ENCODE results near the gene CD164.
A peak's percentile ranks its signal among the peaks of the same experiment; 100 is the strongest.

Gene CD164

DNA sequence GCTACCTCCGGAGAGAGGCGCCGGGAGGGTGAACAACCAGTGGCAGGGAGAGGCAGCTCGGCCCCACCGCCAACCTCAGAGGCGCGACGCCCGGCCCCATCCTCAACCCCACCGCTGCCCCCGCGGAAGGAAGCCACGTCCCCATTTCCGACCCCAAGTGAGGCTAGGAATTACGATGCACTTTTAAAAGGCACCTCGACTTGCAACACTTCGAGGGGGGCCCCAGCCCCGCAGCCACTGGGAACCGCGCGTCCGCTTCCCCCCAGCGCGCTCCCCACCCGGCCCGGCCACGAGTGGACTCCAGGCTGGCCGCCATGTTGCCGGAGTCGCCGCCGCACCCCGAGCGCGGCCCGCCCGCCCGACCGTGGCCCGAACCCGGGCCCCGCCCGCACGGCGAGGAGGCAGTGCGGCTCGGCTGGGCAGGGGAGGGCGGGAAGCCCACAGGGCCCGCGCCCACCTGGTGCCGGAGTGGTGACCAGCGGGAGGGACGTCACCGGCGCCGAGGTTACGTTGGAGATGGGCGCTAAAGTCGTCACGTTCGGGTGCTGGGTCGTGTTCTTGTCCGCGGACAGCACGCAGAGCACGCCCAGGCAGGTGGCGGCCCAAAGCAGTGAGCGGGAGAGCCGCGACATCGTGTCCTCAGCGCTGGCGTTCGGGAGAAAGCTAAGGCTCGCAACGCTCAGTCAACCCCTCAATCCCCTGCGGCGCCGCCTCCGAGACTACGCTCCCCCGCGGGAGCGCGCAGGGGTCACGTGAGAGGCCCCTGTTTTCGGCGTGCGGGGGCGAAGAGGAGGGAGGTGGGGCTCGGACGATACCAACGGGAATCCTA, at the start of gene CD164:
TSS of gene CD164 (minus strand) at position 721 of the 829 bp plus-strand sequence. CDS start at position 632, 89 bp downstream.
- in situ Hi-C loops (cut with HindIII; ENCODE audit: low pct_ligation_motif_present, low pct_unique_long_range_greater_than_20kb, low sequenced_read_pairs), result no loop called here
- DNase-seq, result peak; percentile 92

DNA sequence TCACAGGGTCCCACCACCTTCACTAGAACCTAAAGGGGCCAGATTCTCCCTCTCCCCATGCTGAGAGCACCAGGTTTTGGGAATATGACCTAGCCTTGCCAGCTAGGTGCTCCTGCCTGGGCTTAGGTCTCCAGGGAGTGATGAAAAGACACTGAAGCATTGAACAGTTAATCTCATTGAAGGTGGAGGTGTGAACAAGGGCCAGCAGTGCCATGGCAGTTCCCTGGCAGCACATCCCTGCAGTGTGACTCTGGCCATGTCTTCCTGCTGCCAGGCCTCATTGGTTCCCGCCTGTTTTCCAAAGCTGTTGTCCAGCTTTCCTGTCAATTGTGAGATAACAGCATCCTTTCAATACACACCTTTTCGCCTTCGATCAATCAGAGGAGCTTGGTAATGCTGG, 47.2 kb upstream of the CD164 start:
- in situ Hi-C loops (cut with HindIII; ENCODE audit: low pct_ligation_motif_present, low pct_unique_long_range_greater_than_20kb, low sequenced_read_pairs), result no loop called here
- DNase-seq, result no peak

DNA sequence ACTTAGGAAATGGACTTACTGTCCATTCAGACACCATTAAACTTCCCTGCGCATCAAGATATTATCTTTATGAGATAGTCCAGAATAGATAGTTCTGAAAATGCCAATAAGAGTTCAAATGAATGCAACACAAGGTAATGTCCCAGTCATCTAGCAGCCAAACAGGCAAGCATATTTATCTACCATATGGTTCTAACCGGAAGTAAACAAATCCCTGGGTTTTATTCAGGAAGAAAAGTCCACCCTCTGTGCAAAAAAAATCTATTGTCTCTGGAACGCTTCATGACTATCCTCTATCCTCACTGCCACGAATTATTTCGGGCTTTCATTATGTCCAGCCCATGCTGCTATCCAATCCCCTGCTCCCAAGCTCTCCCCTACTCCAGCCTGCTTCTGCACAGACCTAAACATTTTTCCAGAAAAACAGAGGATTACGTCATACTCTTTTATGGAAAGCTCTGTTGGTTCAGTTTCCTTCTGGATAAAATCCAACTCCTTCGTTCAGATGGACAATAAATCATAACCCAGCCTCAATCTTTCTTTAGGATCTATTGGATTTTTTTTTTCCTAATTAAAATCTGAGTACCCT, 46.7 kb upstream of the CD164 start:
- in situ Hi-C loops (cut with HindIII; ENCODE audit: low pct_ligation_motif_present, low pct_unique_long_range_greater_than_20kb, low sequenced_read_pairs), result no loop called here
- no peak for DNase-seq

DNA sequence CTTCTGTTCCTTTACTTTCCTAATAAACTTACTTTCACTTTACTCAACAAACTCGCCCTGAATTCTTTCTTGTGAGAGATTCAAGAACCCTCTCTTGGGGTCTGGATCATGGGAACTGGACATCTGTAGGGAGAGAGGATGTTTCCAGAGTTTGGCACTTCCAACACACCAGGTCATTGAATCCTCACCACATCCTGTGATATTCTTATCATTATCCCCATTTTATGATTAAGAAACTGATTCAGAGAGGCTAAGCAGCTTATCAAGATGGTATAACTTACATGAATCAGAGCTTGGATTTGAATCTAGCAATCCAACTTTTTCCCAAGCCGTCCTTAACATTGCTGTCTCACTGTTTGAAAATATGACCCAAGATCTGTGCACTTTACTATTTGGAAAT, 42.7 kb upstream of the CD164 start:
- DNase-seq, result peak; percentile 5
- in situ Hi-C loops (cut with HindIII; ENCODE audit: low pct_ligation_motif_present, low pct_unique_long_range_greater_than_20kb, low sequenced_read_pairs), result no loop called here

DNA sequence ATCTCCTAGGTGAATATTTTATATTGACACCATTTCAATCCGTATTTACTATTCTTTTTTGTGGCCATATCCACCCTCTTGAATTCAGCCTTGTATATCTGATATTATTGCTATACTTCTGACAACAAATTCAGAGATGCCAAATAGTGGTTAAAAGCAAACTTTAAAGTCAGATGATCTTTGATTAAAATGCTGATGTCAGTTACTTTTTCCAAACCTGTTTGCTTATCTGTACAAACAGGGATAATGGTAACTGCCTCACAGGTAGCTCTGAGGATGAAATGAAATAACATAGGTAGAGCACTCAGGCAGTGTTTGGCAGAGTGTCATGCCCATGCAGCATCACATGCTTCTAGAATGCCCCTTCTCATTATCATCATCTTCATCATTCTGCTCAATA, 38.9 kb upstream of the CD164 start:
- in situ Hi-C loops (cut with HindIII; ENCODE audit: low pct_ligation_motif_present, low pct_unique_long_range_greater_than_20kb, low sequenced_read_pairs), result no loop called here
- DNase-seq, result no peak

DNA sequence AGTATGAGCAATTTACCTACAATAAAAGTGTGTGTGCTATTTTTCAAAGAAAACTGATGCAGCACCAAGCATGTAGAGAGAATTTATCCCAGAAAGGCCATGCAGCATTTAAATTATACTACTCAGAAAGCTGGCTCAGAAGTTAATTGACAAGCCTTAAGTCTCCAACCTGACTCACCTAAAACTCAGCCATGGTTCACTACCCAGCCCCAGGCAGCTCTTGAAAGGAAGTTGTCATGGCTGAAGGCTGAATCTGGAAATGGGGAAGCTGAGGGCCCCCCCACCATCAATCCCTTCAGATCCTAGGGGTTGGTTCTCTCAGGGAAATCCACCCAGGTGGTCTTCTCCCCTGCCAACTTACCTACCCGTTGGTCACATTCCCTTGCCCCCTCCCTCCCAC, 38.5 kb upstream of the CD164 start:
- in situ Hi-C loops (cut with HindIII; ENCODE audit: low pct_ligation_motif_present, low pct_unique_long_range_greater_than_20kb, low sequenced_read_pairs), result no loop called here
- DNase-seq, result peak; percentile 76

DNA sequence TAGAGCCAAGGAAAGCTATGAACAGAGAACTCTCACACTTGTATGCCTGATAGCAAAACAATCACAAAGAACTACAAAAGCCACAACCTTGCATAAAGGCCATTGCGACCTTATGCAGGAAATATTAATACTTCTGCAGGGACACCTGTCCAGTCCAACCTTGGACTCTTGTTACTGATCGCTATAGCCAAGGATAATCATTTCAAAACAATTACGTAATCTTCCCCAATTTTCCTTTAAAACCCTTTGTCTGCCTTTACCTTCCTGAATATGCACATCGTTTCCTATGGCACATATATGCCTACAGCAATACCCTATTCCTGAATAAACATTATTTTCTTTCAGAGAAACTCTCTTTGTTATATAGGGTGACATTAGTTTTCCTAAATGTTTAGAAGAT, 35.4 kb upstream of the CD164 start:
- DNase-seq, result no peak
- in situ Hi-C loops (cut with HindIII; ENCODE audit: low pct_ligation_motif_present, low pct_unique_long_range_greater_than_20kb, low sequenced_read_pairs), result no loop called here

DNA sequence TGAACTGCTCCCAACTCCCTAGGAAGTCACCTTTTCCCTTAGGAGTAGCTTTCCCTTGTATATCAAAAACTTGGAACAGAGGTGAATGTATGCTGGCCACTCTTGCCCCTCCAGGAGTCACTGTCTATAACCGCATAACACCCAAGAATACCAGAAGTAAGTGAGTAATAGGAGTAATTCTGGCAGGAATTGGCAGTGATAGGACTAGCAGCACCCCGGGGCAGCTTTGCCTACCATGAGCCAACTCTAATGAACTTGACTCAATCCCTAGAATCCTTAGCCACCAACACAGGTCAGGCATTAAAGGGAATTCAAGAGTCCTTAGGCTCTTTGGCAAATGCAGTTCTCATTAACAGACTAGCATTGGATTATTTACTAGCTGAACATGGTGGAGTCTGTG, 28.8 kb upstream of the CD164 start:
- in situ Hi-C loops (cut with HindIII; ENCODE audit: low pct_ligation_motif_present, low pct_unique_long_range_greater_than_20kb, low sequenced_read_pairs), result no loop called here
- DNase-seq, result no peak

DNA sequence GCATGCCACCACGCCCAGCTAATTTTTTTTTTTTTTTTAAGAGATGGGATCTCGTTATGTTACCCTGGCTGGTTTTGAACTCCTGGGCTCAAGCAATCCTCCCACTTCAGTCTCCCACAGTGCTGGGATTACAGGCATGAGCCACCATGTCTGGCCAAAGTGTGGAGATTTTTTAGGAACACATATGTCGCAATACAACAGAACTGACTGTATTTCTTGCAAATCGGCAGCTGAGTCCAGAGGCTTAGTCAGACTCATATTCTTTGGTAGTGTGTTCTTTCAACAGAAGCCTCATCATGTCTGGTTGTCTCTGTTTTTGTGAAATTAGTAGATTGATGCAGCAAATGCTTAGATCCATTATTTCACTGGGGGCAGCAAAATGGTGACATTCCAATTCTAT, 23.9 kb upstream of the CD164 start:
- in situ Hi-C loops (cut with HindIII; ENCODE audit: low pct_ligation_motif_present, low pct_unique_long_range_greater_than_20kb, low sequenced_read_pairs), result no loop called here

DNA sequence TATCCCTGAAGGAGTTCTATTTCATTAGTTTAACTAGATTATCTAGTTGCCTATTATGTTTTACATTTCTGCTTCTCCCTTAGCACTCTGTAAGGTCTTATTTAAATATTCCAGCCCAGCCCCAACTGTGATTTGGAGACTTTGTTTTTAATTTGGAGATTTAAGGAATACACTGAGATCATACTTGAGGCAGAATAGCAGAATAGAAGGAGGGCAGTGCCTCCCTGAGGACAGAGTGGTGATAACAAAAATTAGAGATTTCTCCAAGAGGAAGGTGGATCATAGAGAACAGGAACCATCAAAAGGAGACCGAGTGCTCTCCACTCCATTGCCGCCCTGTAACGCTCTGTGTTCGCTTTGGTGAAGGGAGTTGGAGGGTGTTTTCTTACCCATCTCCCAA, 14.8 kb upstream of the CD164 start:
- in situ Hi-C loops (cut with HindIII; ENCODE audit: low pct_ligation_motif_present, low pct_unique_long_range_greater_than_20kb, low sequenced_read_pairs), result no loop called here
- DNase-seq, result no peak

More for the DNA sequence above, 23.9 kb upstream of the CD164 start:
- DNase-seq, result no peak

DNA sequence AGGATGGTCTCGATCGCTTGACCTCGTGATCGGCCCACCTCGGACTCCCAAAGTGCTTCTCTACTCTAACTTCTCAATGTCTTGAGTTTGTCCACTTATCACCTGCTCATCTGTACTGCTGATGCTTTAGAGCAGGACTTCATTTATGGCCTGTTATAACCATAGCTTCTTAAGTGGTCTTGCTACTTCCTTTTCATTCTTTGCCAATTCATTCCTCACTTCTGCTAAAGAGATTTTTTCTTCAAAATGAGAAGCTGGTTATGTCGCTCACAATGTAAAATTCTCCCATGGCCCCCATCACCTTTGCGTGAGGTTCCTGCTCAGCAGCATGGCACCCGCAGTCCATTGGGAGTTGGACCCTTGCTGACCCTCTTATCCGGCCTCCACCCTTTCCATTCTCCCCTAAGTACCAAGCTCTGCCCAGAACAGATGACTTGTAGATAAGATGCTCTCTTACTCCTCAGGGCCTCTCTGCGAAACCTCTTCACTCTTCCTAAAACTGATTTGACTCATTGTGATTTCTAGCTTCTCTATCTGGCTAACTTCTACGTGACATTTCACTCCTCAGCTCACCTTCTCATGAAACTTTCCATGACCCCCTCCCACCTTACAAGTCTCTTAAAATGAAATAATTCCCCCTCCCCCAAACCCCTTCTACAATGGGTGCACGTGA, 13.9 kb upstream of the CD164 start:
- in situ Hi-C loops (cut with HindIII; ENCODE audit: low pct_ligation_motif_present, low pct_unique_long_range_greater_than_20kb, low sequenced_read_pairs), result no loop called here
- DNase-seq, result no peak

DNA sequence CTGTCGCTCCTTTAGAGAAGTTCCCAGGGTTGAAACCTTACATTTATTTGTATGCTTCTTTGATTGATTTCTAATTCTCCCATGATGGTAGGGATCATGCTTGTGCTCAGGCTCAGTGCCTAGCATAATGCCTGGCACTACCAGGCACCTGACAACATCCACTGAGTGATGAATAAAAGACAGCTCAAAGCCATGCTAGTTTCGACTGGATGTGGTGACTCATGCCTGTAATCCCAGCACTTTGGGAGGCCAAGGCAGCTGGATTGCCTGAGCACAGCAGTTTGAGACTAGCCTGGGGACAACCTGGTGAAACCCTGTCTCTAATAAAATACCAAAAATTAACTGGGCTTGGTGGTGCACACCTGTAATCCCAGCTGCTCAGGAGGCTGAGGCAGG, 11.6 kb upstream of the CD164 start:
- in situ Hi-C loops (cut with HindIII; ENCODE audit: low pct_ligation_motif_present, low pct_unique_long_range_greater_than_20kb, low sequenced_read_pairs), result no loop called here
- DNase-seq, result no peak

DNA sequence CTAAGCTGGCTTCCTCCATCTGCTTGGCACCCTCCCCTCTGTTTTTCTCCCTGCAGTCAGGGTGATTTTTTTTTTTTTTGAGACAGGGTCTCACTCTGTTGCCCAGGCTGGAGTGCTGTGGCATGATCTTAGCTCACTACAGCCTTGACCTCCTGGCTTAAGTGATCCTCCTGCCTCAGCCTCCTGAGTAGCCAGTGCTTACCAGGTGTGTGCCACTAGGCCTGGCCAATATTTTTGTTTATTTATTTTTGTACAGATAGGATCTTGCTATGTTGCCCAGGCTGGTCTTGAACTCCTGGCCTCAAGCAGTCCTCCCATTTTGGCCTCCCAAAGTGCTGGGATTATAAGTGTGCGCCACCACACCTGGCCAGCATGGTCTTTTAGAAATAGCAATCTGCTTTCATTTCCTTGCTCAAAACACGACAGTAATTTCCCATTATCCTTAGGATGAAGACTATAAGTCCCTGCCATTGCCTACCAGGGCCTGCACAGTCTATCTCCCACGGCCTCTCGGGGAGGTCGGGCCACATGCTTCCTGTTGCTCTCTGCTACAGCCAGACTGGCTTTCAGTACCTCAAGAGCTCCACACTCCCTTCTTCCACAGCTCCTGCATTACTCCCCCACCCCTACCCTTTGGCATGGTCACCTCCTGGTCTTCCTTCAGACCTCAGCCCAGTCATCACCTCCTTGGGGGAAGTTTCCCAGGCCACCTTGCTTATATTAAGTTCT, 11.1 kb upstream of the CD164 start:
- no peak for DNase-seq
- in situ Hi-C loops (cut with HindIII; ENCODE audit: low pct_ligation_motif_present, low pct_unique_long_range_greater_than_20kb, low sequenced_read_pairs), result no loop called here

DNA sequence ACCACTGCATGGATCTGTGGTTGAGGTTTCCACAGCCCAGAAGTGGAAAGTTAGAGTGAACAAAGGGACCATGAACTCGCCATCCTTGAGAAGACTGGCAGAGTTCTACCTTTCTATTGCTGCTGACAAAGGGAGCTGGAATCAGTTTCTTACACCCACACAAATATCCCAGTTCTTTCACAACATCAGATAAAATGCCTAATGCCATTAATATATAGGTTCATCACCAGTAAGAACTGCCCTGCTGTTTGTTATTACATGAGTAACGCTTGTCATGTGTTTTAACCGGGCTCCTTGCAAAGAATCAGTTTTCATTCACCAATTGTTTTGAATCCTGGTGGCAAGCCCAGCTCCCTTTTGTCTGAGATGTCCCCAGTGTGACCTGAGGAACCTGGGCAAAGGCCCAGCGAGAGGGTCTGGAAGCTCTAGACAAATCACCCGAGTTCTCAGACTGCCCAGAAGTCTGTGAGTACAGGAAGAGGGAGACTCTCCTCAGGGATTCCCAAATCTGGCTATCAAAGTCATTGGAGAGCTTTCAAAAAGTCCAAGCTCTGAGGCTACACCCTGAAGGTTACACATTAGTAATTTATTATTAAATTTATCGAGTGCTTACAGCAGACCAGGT, 7.5 kb upstream of the CD164 start:
- DNase-seq, result no peak
- in situ Hi-C loops (cut with HindIII; ENCODE audit: low pct_ligation_motif_present, low pct_unique_long_range_greater_than_20kb, low sequenced_read_pairs), result no loop called here

DNA sequence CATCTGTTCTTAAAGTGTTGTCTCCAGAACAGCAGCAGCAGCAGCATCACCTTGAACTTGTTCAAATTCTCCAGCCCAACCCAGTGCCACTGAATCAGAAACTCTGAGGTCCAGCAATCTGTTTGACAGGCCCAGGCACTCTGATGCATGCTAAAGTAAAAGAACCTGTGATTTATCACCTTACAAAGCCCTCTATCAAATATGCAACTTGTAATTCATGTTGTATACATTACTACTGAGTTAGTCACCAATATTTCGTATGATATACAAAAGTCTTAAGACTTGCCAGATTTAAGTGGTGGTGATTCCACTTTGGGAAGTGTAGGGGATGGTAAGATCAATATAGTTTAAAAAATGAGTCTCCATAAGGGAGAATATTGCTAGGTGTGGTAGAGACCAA, 6.0 kb upstream of the CD164 start:
- DNase-seq, result no peak
- in situ Hi-C loops (cut with HindIII; ENCODE audit: low pct_ligation_motif_present, low pct_unique_long_range_greater_than_20kb, low sequenced_read_pairs), result no loop called here

DNA sequence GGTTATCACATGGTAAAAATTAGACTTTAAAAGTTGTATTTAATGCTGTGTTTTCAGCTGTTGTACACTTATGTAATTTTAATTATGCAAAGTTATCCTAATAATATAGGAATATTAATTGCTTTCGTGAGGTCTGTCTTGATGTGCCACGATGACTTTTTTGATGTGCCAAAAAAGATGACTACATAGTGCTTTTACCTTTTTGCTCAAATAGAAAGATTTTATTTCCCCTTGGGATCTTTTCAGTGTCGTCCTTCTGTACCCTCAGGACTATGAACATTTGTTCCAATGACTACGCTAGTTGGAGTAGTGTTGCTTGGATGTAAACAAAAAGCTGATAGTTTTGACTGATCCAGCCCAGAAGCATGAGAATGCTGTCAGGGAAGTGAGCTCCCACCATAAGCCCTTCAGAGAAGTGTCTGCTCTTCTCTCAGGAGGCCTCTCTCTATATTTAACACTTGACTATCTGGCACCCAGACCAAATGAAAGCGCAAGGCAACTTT, 1.2 kb upstream of the CD164 start:
- DNase-seq, result no peak
- in situ Hi-C loops (cut with HindIII; ENCODE audit: low pct_ligation_motif_present, low pct_unique_long_range_greater_than_20kb, low sequenced_read_pairs), result no loop called here

DNA sequence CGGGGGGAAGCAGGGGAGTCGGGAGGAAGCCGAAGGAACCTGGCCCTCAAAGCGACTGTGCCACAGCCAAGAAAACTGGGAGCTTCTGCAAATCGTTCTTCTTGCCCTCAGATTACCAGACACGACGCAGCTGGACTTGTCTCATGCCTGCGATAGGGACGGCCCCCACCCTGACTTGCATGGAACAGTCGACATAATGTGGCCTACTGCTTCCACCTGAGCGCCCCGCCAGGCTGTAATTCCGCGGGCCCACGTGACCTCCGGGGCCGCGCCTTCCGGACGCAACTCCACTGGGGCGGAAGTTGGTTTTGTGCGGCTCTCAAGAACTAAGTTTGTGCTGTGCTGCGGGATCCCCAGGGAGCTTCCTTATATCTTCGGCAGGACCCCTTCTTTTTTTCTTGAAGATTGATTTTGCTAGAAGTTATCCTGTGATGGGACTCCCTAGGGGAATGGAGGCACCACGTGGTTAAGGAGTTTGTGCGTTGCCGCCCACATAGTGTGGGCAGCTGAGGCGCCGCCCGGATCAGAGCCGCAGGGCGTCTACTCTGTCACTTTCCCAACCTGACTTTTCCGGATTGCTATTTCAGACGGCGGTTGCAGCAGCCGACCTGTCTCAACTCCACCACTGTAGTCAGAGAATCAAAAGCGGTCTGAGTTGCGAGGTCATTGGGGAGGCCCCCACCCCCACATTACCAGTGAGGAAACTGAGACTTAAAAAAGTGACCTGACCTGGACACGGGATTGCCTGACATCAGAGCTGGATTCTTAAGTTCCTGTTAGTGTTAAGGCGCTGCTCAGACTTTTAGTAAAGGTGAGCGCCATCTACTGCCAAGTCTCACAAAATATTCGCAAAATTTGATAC, 540 bp upstream of the CD164 start:
- in situ Hi-C loops (cut with HindIII; ENCODE audit: low pct_ligation_motif_present, low pct_unique_long_range_greater_than_20kb, low sequenced_read_pairs), result no loop called here
- peak; percentile 87 for DNase-seq

Measured in ACHN (cell line).